Measurements from ENCODE around the gene KRTAP10-11. TPM values are rescaled to one million over a fixed set of nuclear protein-coding genes. Genes with fewer than 3 reads are reported as not detected.

The KRTAP10-11 gene
- total and polyA plus RNA-seq, 2 of the 8 experiments (the other 6 are each of a cell fraction or from before 2014, with no cell fraction given) = not detected

DNA sequence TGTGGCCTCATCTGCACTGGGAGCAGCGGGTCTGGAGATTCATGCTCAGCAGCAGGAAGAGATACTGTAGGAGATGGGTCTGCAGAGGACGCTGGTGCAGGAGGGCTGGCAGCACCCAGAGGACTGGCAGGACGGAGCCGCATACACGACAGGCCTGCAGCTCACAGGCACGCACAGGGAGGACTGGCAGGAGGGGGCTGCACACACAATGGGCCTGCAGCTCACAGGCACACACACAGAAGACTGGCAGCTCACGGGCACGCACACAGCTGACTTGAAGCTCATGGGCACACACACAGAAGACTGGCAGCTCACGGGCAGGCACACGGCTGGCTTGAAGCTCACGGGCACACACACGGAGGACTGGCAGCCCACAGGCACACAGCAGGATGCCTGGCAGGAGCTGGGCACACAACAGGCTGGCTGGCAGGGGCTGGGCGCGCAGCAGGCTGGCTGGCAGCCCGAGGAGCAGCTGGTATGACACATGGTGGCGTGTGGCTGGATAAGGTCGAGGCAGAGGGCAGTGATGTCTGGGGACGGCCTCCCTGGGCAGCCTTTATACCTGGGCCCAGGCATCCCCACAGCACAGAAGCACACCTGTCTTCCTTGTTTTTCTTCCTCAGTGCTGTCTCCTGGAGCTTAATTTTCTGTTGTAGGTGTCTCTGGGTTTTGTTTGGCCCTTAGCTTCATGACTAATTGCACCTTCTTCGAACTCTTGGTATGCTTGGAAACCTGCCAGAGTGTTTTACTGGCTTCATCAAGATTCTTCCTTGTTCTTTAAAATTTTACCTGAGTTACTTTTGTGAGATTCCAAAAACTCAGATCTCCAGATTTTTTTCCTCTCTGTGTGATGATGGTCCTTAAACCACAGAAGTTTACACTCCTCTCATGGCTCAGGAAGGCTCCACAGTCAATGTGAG, 20.4 kb downstream of the KRTAP10-11 start, which contains the start of gene KRTAP12-2:
TSS of gene KRTAP12-2 (minus strand) at position 527 of the 920 bp plus-strand sequence. CDS start at position 486, 41 bp downstream.
- no peak within 1 kb of the TSS for H3K14ac ChIP-seq (ENCODE audit: insufficient read length)
- DNase-seq (ENCODE audit: low read depth in 1 of 2, low spot score in 2 of 2) = no peak
- H3K27me3 ChIP-seq (replicated peaks in 1 of 4; ENCODE audit: control insufficient read depth in 3 of 4, extremely low read depth in 1 of 4, insufficient read depth in 3 of 4, low read length in 3 of 4) = no peaks in the 10 kb centered on the region
- H3K23me2 ChIP-seq (ENCODE audit: low read depth, low read length) = no peaks in the 10 kb centered on the region
- ChIA-PET CTCF (ENCODE audit: partially characterized antibody) (interaction anchor here (0.7 to 1.2 kb wide), 3 partner anchors 48 to 52 kb away, joined by 3 read pairs; no protein-coding TSS in a partner anchor), POLR2A (ENCODE audit: partially characterized antibody) (no interaction called here)
- H2BK20ac ChIP-seq (ENCODE audit: low read length) = 0 out of 2 replicates have a peak within 1 kb of the TSS, but pooled peaks have one; percentile 32
- H2BK15ac ChIP-seq (ENCODE audit: low read length) = 0 out of 2 replicates have a peak within 1 kb of the TSS, but pooled peaks have one; percentile 72
- H4K20me1 ChIP-seq (replicated peaks in 1 of 2; ENCODE audit: control insufficient read depth in 1 of 2, insufficient read depth in 2 of 2, low read length in 2 of 2) = no peaks in the 10 kb centered on the region
- H3K36me3 ChIP-seq (ENCODE audit: control insufficient read depth in 2 of 4, insufficient read depth in 4 of 4, low read length in 3 of 4) = no peaks in the 10 kb centered on the region
- H3K4ac ChIP-seq (replicated peaks; ENCODE audit: insufficient read length, low read depth, low read length) = no peak within 1 kb of the TSS
- no peaks in the 10 kb centered on the region for H3K79me1 ChIP-seq (ENCODE audit: low read depth, low read length)
- no peak within 1 kb of the TSS for H3K9ac ChIP-seq (replicated peaks in 1 of 4; ENCODE audit: extremely low read depth in 1 of 4, low read depth in 3 of 4, low read length in 3 of 4)
- H4K91ac ChIP-seq (replicated peaks; ENCODE audit: insufficient read length, low read length) = no peak within 1 kb of the TSS
- H3K4me2 ChIP-seq (ENCODE audit: insufficient read depth in 1 of 2, low read depth in 2 of 2, low read length in 2 of 2) = no peak within 1 kb of the TSS
- H3K18ac ChIP-seq (ENCODE audit: extremely low read depth, low read length) = no peak within 1 kb of the TSS; the same call in 1 of the 2 replicates
- H3K27ac ChIP-seq (ENCODE audit: low read depth, low read length) = no peak within 1 kb of the TSS
- H3K4me1 ChIP-seq (replicated peaks in 1 of 4; ENCODE audit: control insufficient read depth in 3 of 4, insufficient read depth in 4 of 4, low read length in 3 of 4) = no peaks in the 10 kb centered on the region; a peak in 2 of 7 replicates
- H3K9me3 ChIP-seq (ENCODE audit: insufficient read depth in 2 of 2, low read depth in 1 of 2, low read length in 1 of 2) = peaks cover 19 to 24% of the 10 kb centered on the region in 2 experiments
- FAIRE-seq = no peak
- no peak within 1 kb of the TSS for H2AFZ ChIP-seq (ENCODE audit: low read length)
- H4K5ac ChIP-seq (ENCODE audit: insufficient read length, low read depth, low read length) = no peak within 1 kb of the TSS
- H3K23ac ChIP-seq (ENCODE audit: insufficient read length) = no peak within 1 kb of the TSS
- no peak within 1 kb of the TSS for H3K56ac ChIP-seq (replicated peaks; ENCODE audit: insufficient read length, low read depth, low read length)
- H4K8ac ChIP-seq (ENCODE audit: extremely low read depth, insufficient read depth, low read length) = no peak within 1 kb of the TSS
- no peak within 1 kb of the TSS for H3K4me3 ChIP-seq (ENCODE audit: extremely low read depth in 1 of 4, insufficient read depth in 2 of 4, low read depth in 3 of 4, low read length in 4 of 4)
- H2BK5ac ChIP-seq (ENCODE audit: low read depth, low read length) = no peak within 1 kb of the TSS
- 72% methylated on average over 16 of the region's 19 CpGs; no CpG with 5 or more reads in 1 of the 2 experiments for WGBS, 2 experiments (ENCODE audit: extremely low coverage in 1 of 2, insufficient coverage in 1 of 2, insufficient read length in 1 of 2, insufficient replicate concordance in 2 of 2, low coverage in 1 of 2, low lambda C conversion rate in 2 of 2, missing lambda C conversion rate in 1 of 2)
- H3K79me2 ChIP-seq (ENCODE audit: control insufficient read depth in 1 of 2, insufficient read depth in 2 of 2, low read length in 2 of 2) = no peaks in the 10 kb centered on the region; a peak in 1 of 4 replicates
- H2BK12ac ChIP-seq (ENCODE audit: low read depth, low read length) = no peak within 1 kb of the TSS
- H2AK5ac ChIP-seq (ENCODE audit: low read depth, low read length) = no peak within 1 kb of the TSS
- H2BK120ac ChIP-seq (replicated peaks; ENCODE audit: low read depth, low read length) = no peak within 1 kb of the TSS
- no peak for TF ChIP-seq BRCA1 (IDR thresholded peaks at IDR 0.05; ENCODE audit: low read depth, low read length)
- no peak for TF ChIP-seq NANOG (IDR thresholded peaks at IDR 0.05; ENCODE audit: insufficient read depth, low read depth, low read length, poor library complexity, severe bottlenecking)
- no peak for TF ChIP-seq SP4 (IDR thresholded peaks at IDR 0.05; ENCODE audit: low read length)
- TF ChIP-seq TAF7 (optimal IDR thresholded peaks at IDR 0.05; ENCODE audit: borderline replicate concordance, low read depth, low read length) = no peak
- TF ChIP-seq SIRT6 (IDR thresholded peaks at IDR 0.05; ENCODE audit: low read length) = no peak
- no peak for TF ChIP-seq JUND (IDR thresholded peaks at IDR 0.05; ENCODE audit: low read length)
- no peak for TF ChIP-seq SIN3A (conservative IDR thresholded peaks at IDR 0.05 in 1 of 2, IDR thresholded peaks at IDR 0.05 in 1 of 2; ENCODE audit: low read depth in 1 of 2, low read length in 2 of 2)
- TF ChIP-seq CBX5 (IDR thresholded peaks at IDR 0.05; ENCODE audit: low read depth, low read length) = no peak
- no peak for TF ChIP-seq ATF3 (IDR thresholded peaks at IDR 0.05; ENCODE audit: insufficient read depth, low read depth, low read length)
- TF ChIP-seq PHF8 (conservative IDR thresholded peaks at IDR 0.05; ENCODE audit: low read depth, low read length) = no peak
- no peak for TF ChIP-seq TBP (IDR thresholded peaks at IDR 0.05; ENCODE audit: low read depth, low read length)
